ENCODE measurements around the gene PEX11G.

- TF ChIP-seq CTCF (IDR thresholded peaks at IDR 0.05) (no peak), USF2 (CRISPR knock-in tag; IDR thresholded peaks at IDR 0.05) (no peak), MYBL2 (CRISPR knock-in tag; IDR thresholded peaks at IDR 0.05) (no peak), E2F4 (CRISPR knock-in tag; IDR thresholded peaks at IDR 0.05; ENCODE audit: borderline replicate concordance, low read depth) (no peak), ZNF423 (CRISPR knock-in tag; IDR thresholded peaks at IDR 0.05) (no peak), ZNF232 (CRISPR knock-in tag; IDR thresholded peaks at IDR 0.05) (no peak), PREB (CRISPR knock-in tag; IDR thresholded peaks at IDR 0.05; ENCODE audit: borderline replicate concordance) (no peak)
These were observed 53.2 kb downstream of the PEX11G start for GRCh38 chr19:7435586-7435985.

Measured in WTC11 (cell line).